Stimulated activated naive B cell treated with anti-CD40 and anti-IgM and Interleukin-4, amounts not matched to agents 10 μg/mL and 1 μg/mL and 100 μg/mL, for 72 hours (primary cell): Measurements from ENCODE around the gene CEP112.

ENCODE experiments used
- ATAC-seq, 2 donors: fragments of 150-1000 bp; cut with Tn5 transposase; replicated peaks; 2 replicates each; pipeline ENCODE4 v1.10.0; 2021; ENCODE audit warnings: moderate library complexity in 1 of 2
- DNase-seq: peaks from one replicate; pipeline ENCODE4 v3.0.0; 2021
- H3K27ac Mint-ChIP-seq: one replicate; pipeline ENCODE4 v1.8.0; 2022; ENCODE audit warnings: mild to moderate bottlenecking, mixed read lengths
- H3K27me3 Mint-ChIP-seq, 2 donors: one replicate each; pipeline ENCODE4 v1.8.0; 2022; ENCODE audit warnings: mixed read lengths in 2 of 2
- H3K36me3 Mint-ChIP-seq, 2 donors: one replicate each; pipeline ENCODE4 v1.8.0; 2022; ENCODE audit warnings: mixed read lengths in 2 of 2, mild to moderate bottlenecking in 1 of 2
- H3K4me1 Mint-ChIP-seq, 2 donors: one replicate each; pipeline ENCODE4 v1.8.0; 2022; ENCODE audit warnings: mixed read lengths in 2 of 2, mild to moderate bottlenecking in 1 of 2
- H3K4me3 Mint-ChIP-seq, 2 donors: one replicate each; pipeline ENCODE4 v1.8.0; 2022; ENCODE audit warnings: mild to moderate bottlenecking in 2 of 2, mixed read lengths in 2 of 2, moderate library complexity in 1 of 2
- H3K9me3 Mint-ChIP-seq, 2 donors: one replicate each; pipeline ENCODE4 v1.8.0; 2022; ENCODE audit warnings: mixed read lengths in 2 of 2, mild to moderate bottlenecking in 1 of 2

Gene CEP112

GRCh38 chr17:66221755-66222530 is 30.0 kb upstream of the CEP112 start:
- H3K4me1 Mint-ChIP-seq: no peaks in the 10 kb centered on the region
- H3K36me3 Mint-ChIP-seq: no peaks in the 10 kb centered on the region
- no peak for DNase-seq
- H3K27me3 Mint-ChIP-seq: peaks cover 25 to 33% of the 10 kb centered on the region in 2 donors
- peaks cover 0 to 4% of the 10 kb centered on the region in 2 donors for H3K9me3 Mint-ChIP-seq
- no peak for ATAC-seq
- no peak overlapping the region for H3K27ac Mint-ChIP-seq
- H3K4me3 Mint-ChIP-seq: no peak overlapping the region

- H3K4me1 Mint-ChIP-seq: no peaks in the 10 kb centered on the region
- H3K9me3 Mint-ChIP-seq: peaks cover 0 to 4% of the 10 kb centered on the region in 2 donors
- H3K4me3 Mint-ChIP-seq: no peak overlapping the region
- ATAC-seq: no peak
- no peak for DNase-seq
- peaks cover 25 to 33% of the 10 kb centered on the region in 2 donors for H3K27me3 Mint-ChIP-seq
- no peaks in the 10 kb centered on the region for H3K36me3 Mint-ChIP-seq
- no peak overlapping the region for H3K27ac Mint-ChIP-seq
These were observed 29.4 kb upstream of the CEP112 start for GRCh38 chr17:66221343-66221742.

GRCh38 chr17:66220079-66220835 is 28.3 kb upstream of the CEP112 start:
- ATAC-seq (no peak), DNase-seq (no peak)
- Mint-ChIP-seq H3K9me3 (peaks cover 0 to 4% of the 10 kb centered on the region in 2 donors), H3K27ac (no peak overlapping the region), H3K4me3 (no peak overlapping the region), H3K4me1 (no peaks in the 10 kb centered on the region), H3K36me3 (no peaks in the 10 kb centered on the region), H3K27me3 (peaks cover 35 to 39% of the 10 kb centered on the region in 2 donors)

GRCh38 chr17:66215529-66215911 is 23.6 kb upstream of the CEP112 start:
- DNase-seq (no peak), ATAC-seq (no peak)
- Mint-ChIP-seq H3K27ac (no peak overlapping the region), H3K4me1 (no peaks in the 10 kb centered on the region), H3K27me3 (peaks cover 39 to 47% of the 10 kb centered on the region in 2 donors), H3K9me3 (no peaks in the 10 kb centered on the region), H3K36me3 (no peaks in the 10 kb centered on the region), H3K4me3 (no peak overlapping the region)

GRCh38 chr17:66214884-66215528 is 23.1 kb upstream of the CEP112 start:
- no peak for ATAC-seq
- H3K9me3 Mint-ChIP-seq: no peaks in the 10 kb centered on the region
- no peak overlapping the region for H3K27ac Mint-ChIP-seq
- H3K4me1 Mint-ChIP-seq: no peaks in the 10 kb centered on the region
- H3K27me3 Mint-ChIP-seq: peaks cover 41 to 48% of the 10 kb centered on the region in 2 donors
- H3K4me3 Mint-ChIP-seq: no peak overlapping the region
- no peak for DNase-seq
- no peaks in the 10 kb centered on the region for H3K36me3 Mint-ChIP-seq

- Mint-ChIP-seq H3K27ac (no peak overlapping the region), H3K36me3 (no peaks in the 10 kb centered on the region), H3K27me3 (peaks cover 33 to 40% of the 10 kb centered on the region in 2 donors), H3K4me3 (no peak overlapping the region), H3K4me1 (no peaks in the 10 kb centered on the region), H3K9me3 (peaks cover 5 to 7% of the 10 kb centered on the region in 2 donors)
- ATAC-seq (no peak), DNase-seq (no peak)
These were observed 19.3 kb upstream of the CEP112 start for GRCh38 chr17:66211047-66211810.

GRCh38 chr17:66210208-66210574 is 18.3 kb upstream of the CEP112 start:
- H3K9me3 Mint-ChIP-seq: peaks cover 5 to 7% of the 10 kb centered on the region in 2 donors
- no peak overlapping the region for H3K4me3 Mint-ChIP-seq
- H3K36me3 Mint-ChIP-seq: no peaks in the 10 kb centered on the region
- no peaks in the 10 kb centered on the region for H3K4me1 Mint-ChIP-seq
- peaks cover 23 to 31% of the 10 kb centered on the region in 2 donors for H3K27me3 Mint-ChIP-seq
- ATAC-seq: no peak
- no peak for DNase-seq
- H3K27ac Mint-ChIP-seq: no peak overlapping the region

- DNase-seq: no peak
- ATAC-seq: no peak
- Mint-ChIP-seq H3K27me3 (peaks cover 12 to 25% of the 10 kb centered on the region in 2 donors), H3K4me1 (no peaks in the 10 kb centered on the region), H3K27ac (no peak overlapping the region), H3K4me3 (no peak overlapping the region), H3K9me3 (peaks cover 5 to 7% of the 10 kb centered on the region in 2 donors), H3K36me3 (no peaks in the 10 kb centered on the region)
These were observed 16.0 kb upstream of the CEP112 start for GRCh38 chr17:66207936-66208335.

- ATAC-seq: no peak
- no peak overlapping the region for H3K4me3 Mint-ChIP-seq
- DNase-seq: no peak
- peaks cover 5% of the 10 kb centered on the region in 2 donors for H3K4me1 Mint-ChIP-seq
- H3K27me3 Mint-ChIP-seq: peaks cover 0 to 7% of the 10 kb centered on the region in 2 donors
- peaks cover 3 to 6% of the 10 kb centered on the region in 2 donors for H3K9me3 Mint-ChIP-seq
- no peaks in the 10 kb centered on the region for H3K36me3 Mint-ChIP-seq
- H3K27ac Mint-ChIP-seq: no peak overlapping the region
These were observed 11.5 kb upstream of the CEP112 start for GRCh38 chr17:66203274-66204015.

GRCh38 chr17:66200685-66201092 is 8.8 kb upstream of the CEP112 start:
- Mint-ChIP-seq H3K27me3 (peaks cover 0 to 7% of the 10 kb centered on the region in 2 donors), H3K4me1 (peaks cover 5% of the 10 kb centered on the region in 2 donors), H3K4me3 (no peak overlapping the region), H3K9me3 (no peaks in the 10 kb centered on the region), H3K36me3 (no peaks in the 10 kb centered on the region), H3K27ac (no peak overlapping the region)
- ATAC-seq (peak in 1 of 2 donors; percentile 18), DNase-seq (no peak)

- Mint-ChIP-seq H3K27ac (no peak overlapping the region), H3K27me3 (no peaks in the 10 kb centered on the region), H3K4me3 (no peak overlapping the region), H3K36me3 (no peaks in the 10 kb centered on the region), H3K9me3 (no peaks in the 10 kb centered on the region), H3K4me1 (peaks cover 11 to 15% of the 10 kb centered on the region in 2 donors)
- ATAC-seq (no peak), DNase-seq (no peak)
These were observed 6.3 kb upstream of the CEP112 start for GRCh38 chr17:66198242-66198641.

- DNase-seq: no peak
- peaks cover 15 to 22% of the 10 kb centered on the region in 2 donors for H3K4me1 Mint-ChIP-seq
- peak overlapping the region; percentile 84 for H3K27ac Mint-ChIP-seq
- H3K36me3 Mint-ChIP-seq: no peaks in the 10 kb centered on the region
- no peaks in the 10 kb centered on the region for H3K9me3 Mint-ChIP-seq
- H3K27me3 Mint-ChIP-seq: no peaks in the 10 kb centered on the region
- H3K4me3 Mint-ChIP-seq: peak overlapping the region; percentile 86 to 87
- ATAC-seq: no peak
These were observed 400 bp upstream of the CEP112 start for GRCh38 chr17:66192378-66192687.

- no peaks in the 10 kb centered on the region for H3K9me3 Mint-ChIP-seq
- DNase-seq (no peak), ATAC-seq (peak; percentile 2 to 13)
- H3K27me3 Mint-ChIP-seq: no peaks in the 10 kb centered on the region
- H3K4me1 Mint-ChIP-seq: peaks cover 15 to 22% of the 10 kb centered on the region in 2 donors
- no peaks in the 10 kb centered on the region for H3K36me3 Mint-ChIP-seq
- peak overlapping the region; percentile 86 to 87 for H3K4me3 Mint-ChIP-seq
- peak overlapping the region; percentile 73 for H3K27ac Mint-ChIP-seq
These were observed 968 bp downstream of the CEP112 start for GRCh38 chr17:66190738-66191592.
